ENCODE data around the gene TOM1. TPM values are rescaled to one million over a fixed set of nuclear protein-coding genes. Genes with fewer than 3 reads are reported as not detected.
A peak's percentile ranks its signal among the peaks of the same experiment; 100 is the strongest.

The TOM1 gene
- polyA plus RNA-seq, 2 of the 4 experiments (the other 2 are of a cell fraction), result 14.5 to 16.6 TPM

GRCh38 chr22:35335936-35336781 is 36.5 kb downstream of the TOM1 start:
- Histone ChIP-seq H3K4me1 (no peaks in the 10 kb centered on the region), H3K4me2 (no peak overlapping the region), H3K9me3 (no peaks in the 10 kb centered on the region), H3K27ac (no peak overlapping the region), H3K4me3 (no peak overlapping the region)
- POLR2A ChIA-PET, result no interaction called here
- FAIRE-seq (no peak), DNase-seq (ENCODE audit: low read depth in 1 of 2, low spot score in 1 of 2) (no peak), ATAC-seq (no peak)
- WGBS (ENCODE audit: missing lambda C conversion rate), result 90% methylated on average over 10 of the region's 12 CpGs
- CTCF ChIA-PET, result interaction anchor here (1.2 to 1.6 kb wide), 2 partner anchors 14 to 15 kb away, joined by 3 to 7 read pairs; no protein-coding TSS in a partner anchor
- TF ChIP-seq PBX3 (IDR thresholded peaks at IDR 0.05) (no peak), CBX2 (IDR thresholded peaks at IDR 0.05; ENCODE audit: borderline replicate concordance, low read depth) (no peak), NPAS2 (CRISPR knock-in tag; IDR thresholded peaks at IDR 0.05; ENCODE audit: borderline replicate concordance) (no peak), HOXA7 (CRISPR knock-in tag; IDR thresholded peaks at IDR 0.05) (no peak)

- DNase-seq (ENCODE audit: low read depth in 1 of 2, low spot score in 1 of 2) (no peak), FAIRE-seq (no peak), ATAC-seq (peak; percentile 16 to 61; a peak in 3 of 6 replicates)
- no peak overlapping the region for H3K4me2 ChIP-seq
- H3K27ac ChIP-seq, result no peak overlapping the region
- 80% methylated on average over 4 of the region's 4 CpGs for WGBS (ENCODE audit: missing lambda C conversion rate)
- no peaks in the 10 kb centered on the region for H3K4me1 ChIP-seq
- no peaks in the 10 kb centered on the region for H3K9me3 ChIP-seq
- TF ChIP-seq RAD21 (conservative IDR thresholded peaks at IDR 0.05 in 1 of 2, IDR thresholded peaks at IDR 0.05 in 1 of 2) (peak in 1 of 2 experiments; percentile 16; a peak in 1 of 5 replicates), SREBF2 (IDR thresholded peaks at IDR 0.05) (no peak), BCL3 (IDR thresholded peaks at IDR 0.05) (no peak), FOSB (CRISPR knock-in tag; IDR thresholded peaks at IDR 0.05) (no peak)
- ChIA-PET CTCF (interaction anchor here (0.9 to 1.5 kb wide), 3 partner anchors 12 to 13 kb away, joined by 3 to 5 read pairs (median 3); no protein-coding TSS in a partner anchor), POLR2A (no interaction called here)
- no peak overlapping the region for H3K4me3 ChIP-seq
These were observed 38.2 kb downstream of the TOM1 start for GRCh38 chr22:35337932-35338331.

GRCh38 chr22:35341090-35341874 is 41.6 kb downstream of the TOM1 start:
- Histone ChIP-seq H3K27ac (no peak overlapping the region), H3K4me2 (no peak overlapping the region), H3K4me1 (no peaks in the 10 kb centered on the region), H3K4me3 (no peak overlapping the region), H3K9me3 (no peaks in the 10 kb centered on the region)
- DNase-seq (ENCODE audit: low read depth in 1 of 2, low spot score in 1 of 2) (no peak), ATAC-seq (no peak), FAIRE-seq (no peak)
- WGBS (ENCODE audit: missing lambda C conversion rate), result 91% methylated on average over 17 of the region's 19 CpGs
- TF ChIP-seq ZC3H11A (IDR thresholded peaks at IDR 0.05) (no peak), CHD4 (IDR thresholded peaks at IDR 0.05; ENCODE audit: borderline replicate concordance) (no peak), JUNB (IDR thresholded peaks at IDR 0.05) (no peak), MAFK (IDR thresholded peaks at IDR 0.05; ENCODE audit: partially characterized antibody) (no peak), MYC (IDR thresholded peaks at IDR 0.05; ENCODE audit: borderline replicate concordance, low read length) (no peak), E2F6 (IDR thresholded peaks at IDR 0.05; ENCODE audit: borderline replicate concordance, low read depth) (no peak)
- ChIA-PET CTCF (no interaction called here), POLR2A (no interaction called here)

- CTCF ChIA-PET, result no interaction called here
- FAIRE-seq, result no peak
- POLR2A ChIA-PET, result no interaction called here
- H3K4me3 ChIP-seq, result no peak overlapping the region
- no peak overlapping the region for H3K27ac ChIP-seq
- WGBS (ENCODE audit: missing lambda C conversion rate), result 93% methylated on average over 4 of the region's 4 CpGs
- H3K9me3 ChIP-seq, result no peaks in the 10 kb centered on the region
- ATAC-seq, result 0 out of 6 replicates have a peak, but pooled peaks of 1 of the 2 experiments have one; percentile 5
- DNase-seq (ENCODE audit: low read depth in 1 of 2, low spot score in 1 of 2), result no peak
- H3K4me2 ChIP-seq, result no peak overlapping the region
- H3K4me1 ChIP-seq, result no peaks in the 10 kb centered on the region
- TF ChIP-seq ATOH8 (CRISPR knock-in tag; IDR thresholded peaks at IDR 0.05; ENCODE audit: low read depth) (no peak), HES2 (IDR thresholded peaks at IDR 0.05) (no peak), KDM5A (IDR thresholded peaks at IDR 0.05) (no peak), CBX2 (IDR thresholded peaks at IDR 0.05; ENCODE audit: borderline replicate concordance, low read depth) (no peak), RARB (CRISPR knock-in tag; IDR thresholded peaks at IDR 0.05) (no peak), PBX3 (IDR thresholded peaks at IDR 0.05) (no peak)
These were observed 42.7 kb downstream of the TOM1 start for GRCh38 chr22:35342390-35342789.
